Vagina (tissue), 2 donors: ENCODE measurements around the gene MKS1.

Experiments used
- POLR2A ChIP-seq, 2 donors: fragments of 450-650 bp; IDR thresholded peaks; one replicate each; pipeline ENCODE4 v1.6.1; 2017; ENCODE audit warnings: antibody characterized with exemption in 2 of 2, mild to moderate bottlenecking in 2 of 2, moderate library complexity in 2 of 2
- POLR2AphosphoS5 ChIP-seq, 2 donors: sonication (generic); formaldehyde crosslinking; IDR thresholded peaks; one replicate each; pipeline ENCODE4 v1.9.0; 2017; ENCODE audit warnings: antibody characterized with exemption in 2 of 2, mild to moderate bottlenecking in 2 of 2, low read depth in 1 of 2; ENCODE audit not compliant: insufficient read depth in 1 of 2
- TF ChIP-seq, protein P1 (sequence below), 3 experiments: fragments of 450-650 bp in 2 of 3; fragments of 200-600 bp in 1 of 3; sonication (generic) in 1 of 3; IDR thresholded peaks; one replicate each; pipeline ENCODE4 v1.5.1; 2017 to 2019; ENCODE audit warnings: antibody characterized with exemption in 3 of 3, mild to moderate bottlenecking in 2 of 3, moderate library complexity in 2 of 3

DNA sequence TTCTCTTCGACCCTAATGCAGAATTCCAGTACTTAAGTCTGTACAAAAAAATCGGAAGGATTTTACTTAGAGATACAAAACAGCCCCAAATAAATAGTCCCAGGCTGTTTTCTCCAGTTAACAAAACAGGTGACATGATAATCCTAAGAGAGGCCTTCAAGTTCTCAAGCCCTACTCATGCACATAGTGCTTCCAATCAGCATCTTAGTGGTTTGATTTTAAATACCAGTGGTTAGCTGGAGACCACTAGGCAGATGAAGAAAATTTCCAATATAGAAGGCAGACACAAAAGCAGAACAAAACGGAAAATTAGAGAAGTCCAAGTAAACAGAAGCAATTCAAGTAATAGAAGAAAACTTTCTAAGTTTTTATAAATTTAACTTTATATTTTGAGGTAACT lies 57.5 kb downstream of the MKS1 start:
- TF ChIP-seq POLR2A (IDR thresholded peaks at IDR 0.05) (no peak), POLR2AphosphoS5 (IDR thresholded peaks at IDR 0.05; ENCODE audit: insufficient read depth in 1 of 2, low read depth in 1 of 2) (no peak)
- TF ChIP-seq, protein P1, sequence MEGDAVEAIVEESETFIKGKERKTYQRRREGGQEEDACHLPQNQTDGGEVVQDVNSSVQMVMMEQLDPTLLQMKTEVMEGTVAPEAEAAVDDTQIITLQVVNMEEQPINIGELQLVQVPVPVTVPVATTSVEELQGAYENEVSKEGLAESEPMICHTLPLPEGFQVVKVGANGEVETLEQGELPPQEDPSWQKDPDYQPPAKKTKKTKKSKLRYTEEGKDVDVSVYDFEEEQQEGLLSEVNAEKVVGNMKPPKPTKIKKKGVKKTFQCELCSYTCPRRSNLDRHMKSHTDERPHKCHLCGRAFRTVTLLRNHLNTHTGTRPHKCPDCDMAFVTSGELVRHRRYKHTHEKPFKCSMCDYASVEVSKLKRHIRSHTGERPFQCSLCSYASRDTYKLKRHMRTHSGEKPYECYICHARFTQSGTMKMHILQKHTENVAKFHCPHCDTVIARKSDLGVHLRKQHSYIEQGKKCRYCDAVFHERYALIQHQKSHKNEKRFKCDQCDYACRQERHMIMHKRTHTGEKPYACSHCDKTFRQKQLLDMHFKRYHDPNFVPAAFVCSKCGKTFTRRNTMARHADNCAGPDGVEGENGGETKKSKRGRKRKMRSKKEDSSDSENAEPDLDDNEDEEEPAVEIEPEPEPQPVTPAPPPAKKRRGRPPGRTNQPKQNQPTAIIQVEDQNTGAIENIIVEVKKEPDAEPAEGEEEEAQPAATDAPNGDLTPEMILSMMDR (IDR thresholded peaks at IDR 0.05), result no peak
